OCI-LY1 (cell line): ENCODE data around the gene MPV17L2.

Experiments used
- CTCF ChIP-seq: fragments of 200-600 bp; sonication (generic), shearing (Covaris generic); IDR thresholded peaks from 2 replicates; pipeline ENCODE4 v1.5.1; 2017; ENCODE audit warnings: mild to moderate bottlenecking, antibody characterized with exemption, low read length, moderate library complexity, mixed read lengths
- EZH2 ChIP-seq: fragments of 200-600 bp; sonication (generic), shearing (Covaris generic); IDR thresholded peaks from 2 replicates; pipeline ENCODE4 v1.8.0; 2017; ENCODE audit warnings: borderline replicate concordance, mixed run types, mild to moderate bottlenecking, antibody characterized with exemption, low read length, moderate library complexity, mixed read lengths

- TF ChIP-seq CTCF, result no peak
- TF ChIP-seq EZH2, result no peak
Measured at GRCh38 chr19:18202397-18202777, 9.4 kb downstream of the MPV17L2 start.
